Left kidney (tissue), 2 donors: ENCODE data around the gene KCNC2. TPM values are rescaled to one million over a fixed set of nuclear protein-coding genes. Genes with fewer than 3 reads are reported as not detected.

Experiments used
- DNase-seq: peaks from one replicate; pipeline ENCODE4 v3.0.0-alpha.2; 2013
- polyA plus RNA-seq: library from polyadenylated mRNA; unstranded; fragments of 120-200 nt; gene quantifications from one replicate; pipeline ENCODE4 v1.2.1, GENCODE V29; 2013; ENCODE audit not compliant: insufficient read length

The KCNC2 gene
- polyA plus RNA-seq, 1 donor, result 0.55 TPM

- DNase-seq, result peak; percentile 26
These were observed 48.2 kb downstream of the KCNC2 start for GRCh38 chr12:75161488-75161887.

GRCh38 chr12:75157385-75157784 lies 52.3 kb downstream of the KCNC2 start:
- DNase-seq, result no peak

DNA sequence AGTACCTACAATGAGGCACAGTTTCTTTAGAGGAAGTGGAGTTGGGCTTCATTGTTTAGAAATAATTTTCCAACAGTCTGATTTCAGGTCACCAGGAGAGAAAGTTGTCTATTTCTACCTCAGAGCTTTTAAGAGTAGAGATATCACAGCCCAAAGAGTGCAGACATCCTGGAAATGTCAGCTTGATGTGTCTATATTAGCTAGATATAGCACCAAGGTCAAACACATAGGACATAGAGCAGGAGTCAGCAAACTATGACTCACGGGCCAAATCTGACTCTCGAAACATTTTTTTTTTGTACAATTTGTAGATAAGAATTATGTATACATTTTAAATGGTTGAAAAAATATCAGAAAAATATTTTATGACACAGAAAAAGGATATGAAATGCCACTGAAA lies 53.7 kb downstream of the KCNC2 start:
- no peak for DNase-seq

DNA sequence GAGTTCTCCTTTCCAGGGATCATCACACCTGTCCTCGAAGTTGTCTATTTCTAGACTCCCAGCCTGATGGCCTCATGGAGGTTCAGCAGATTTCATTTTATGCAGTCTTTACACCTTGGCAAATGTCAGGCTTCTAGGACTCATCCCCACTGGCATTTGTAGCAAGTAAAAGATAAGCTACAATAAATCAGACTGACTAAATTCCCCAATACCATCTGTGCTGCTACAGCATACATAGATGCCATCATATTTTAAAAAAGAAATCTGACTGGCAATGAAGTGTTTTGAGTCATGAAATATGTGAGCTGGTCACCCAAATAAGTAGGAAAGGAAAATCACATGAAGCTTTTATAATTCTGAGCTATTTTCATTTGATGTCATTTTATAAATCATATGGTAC lies 55.3 kb downstream of the KCNC2 start:
- no peak for DNase-seq

- no peak for DNase-seq
These were observed 70.4 kb downstream of the KCNC2 start for GRCh38 chr12:75139196-75139595.

- DNase-seq, result no peak
These were observed 71.7 kb downstream of the KCNC2 start for GRCh38 chr12:75137896-75138295.

DNA sequence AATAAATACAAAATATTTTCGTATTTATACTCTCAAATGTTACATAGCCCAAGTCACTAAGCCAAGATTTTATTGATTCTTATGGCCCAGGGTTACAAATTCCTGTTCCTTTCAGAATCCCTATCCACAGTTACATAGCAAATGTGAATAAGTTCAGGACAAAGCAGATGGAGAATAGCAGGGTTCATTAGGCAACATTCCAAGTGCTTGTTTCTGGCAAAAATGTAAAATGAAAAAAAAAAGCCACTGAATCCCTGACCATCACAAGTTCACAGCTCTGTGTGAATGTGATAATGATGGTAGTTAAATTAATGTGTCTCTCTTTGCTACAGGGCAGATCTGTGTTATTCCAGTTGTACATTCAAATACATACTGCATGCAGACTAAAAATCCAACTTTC lies 74.6 kb downstream of the KCNC2 start:
- DNase-seq, result no peak

- no peak for DNase-seq
These were observed 78.8 kb downstream of the KCNC2 start for GRCh38 chr12:75130811-75131210.

DNA sequence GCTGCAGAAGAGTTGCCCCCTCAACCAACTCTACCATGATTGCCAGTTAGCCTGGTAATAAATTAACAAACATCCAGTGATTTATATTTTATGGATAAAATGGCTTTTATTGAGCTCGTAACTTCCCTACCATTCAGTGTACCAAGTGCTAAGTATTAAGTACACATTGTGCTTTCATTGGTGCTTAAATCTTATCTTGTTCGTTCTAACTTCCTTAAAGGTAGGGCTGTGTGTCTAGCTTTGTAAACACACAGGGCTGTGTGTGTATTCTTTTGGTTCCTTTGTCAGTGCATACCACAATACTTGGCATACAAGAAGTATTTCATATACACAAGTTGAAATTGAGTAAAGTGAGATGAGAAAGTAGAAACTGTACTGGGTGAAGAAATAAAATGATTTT lies 80.4 kb downstream of the KCNC2 start:
- DNase-seq, result no peak

GRCh38 chr12:75121036-75121705 lies 88.5 kb downstream of the KCNC2 start:
- DNase-seq, result no peak

DNA sequence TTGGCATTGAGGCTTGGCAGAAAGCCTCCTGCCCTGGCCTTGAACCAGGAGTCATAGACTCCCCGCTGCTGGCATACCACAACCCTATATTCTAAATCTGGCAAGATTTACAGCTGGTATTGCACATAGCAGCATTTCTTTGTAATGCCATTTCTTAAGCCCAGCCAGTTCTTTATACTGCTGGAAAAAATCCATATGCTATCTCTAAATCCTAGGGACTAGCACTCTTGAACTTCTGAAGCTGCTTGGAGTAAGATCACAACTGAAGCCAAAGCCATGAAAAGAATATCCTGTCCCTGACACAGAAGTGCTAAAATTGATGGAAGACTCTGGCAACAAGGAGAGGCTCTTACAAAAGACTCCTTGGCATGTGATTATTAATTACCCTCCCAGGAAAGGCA lies 89.3 kb downstream of the KCNC2 start:
- peak; percentile 88 for DNase-seq

DNA sequence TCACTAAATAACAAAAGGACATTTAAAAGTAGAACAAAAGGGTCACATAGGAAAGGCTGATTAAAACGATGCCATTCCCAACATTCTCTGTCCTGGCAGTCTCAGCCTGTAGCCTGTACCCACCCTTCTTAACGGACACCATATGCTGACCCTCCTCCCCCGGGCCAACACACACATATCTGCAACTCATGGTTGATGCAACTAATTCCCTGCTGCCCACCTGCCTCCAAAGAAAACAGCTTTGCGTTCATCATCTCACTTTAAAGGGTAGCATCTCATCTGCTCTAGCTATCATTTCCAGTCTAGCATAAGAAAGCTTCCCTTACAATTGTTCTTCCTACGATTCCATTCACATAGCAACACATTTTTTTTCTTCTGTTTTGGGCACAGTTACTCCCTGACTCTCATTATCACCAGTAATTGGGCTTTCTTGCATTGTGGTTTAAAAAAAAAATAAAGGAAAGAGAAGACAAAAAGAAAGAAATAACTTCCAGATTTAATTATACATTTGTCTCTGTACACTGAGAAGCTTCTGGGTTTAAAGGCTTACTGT lies 92.9 kb downstream of the KCNC2 start:
- no peak for DNase-seq

DNA sequence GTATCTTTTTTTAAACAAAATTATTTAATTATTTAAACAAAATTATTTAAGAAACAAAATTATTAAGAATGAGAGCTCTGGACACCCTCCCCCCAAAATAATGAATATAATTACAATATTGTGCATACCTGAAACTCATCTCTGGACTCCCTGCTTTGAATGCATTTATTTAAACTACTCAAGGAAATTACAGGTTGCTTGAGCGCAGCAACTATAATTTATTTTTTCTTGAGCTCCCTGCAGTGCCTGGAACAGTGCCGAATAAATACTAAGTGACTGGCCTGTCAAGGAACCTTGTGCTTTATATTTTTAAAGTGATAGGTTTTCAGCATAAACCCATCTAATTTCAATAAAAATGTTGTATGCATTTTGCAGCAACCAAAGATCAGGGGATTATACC lies 93.9 kb downstream of the KCNC2 start:
- no peak for DNase-seq

GRCh38 chr12:75103822-75104221 lies 105.8 kb downstream of the KCNC2 start:
- no peak for DNase-seq

DNA sequence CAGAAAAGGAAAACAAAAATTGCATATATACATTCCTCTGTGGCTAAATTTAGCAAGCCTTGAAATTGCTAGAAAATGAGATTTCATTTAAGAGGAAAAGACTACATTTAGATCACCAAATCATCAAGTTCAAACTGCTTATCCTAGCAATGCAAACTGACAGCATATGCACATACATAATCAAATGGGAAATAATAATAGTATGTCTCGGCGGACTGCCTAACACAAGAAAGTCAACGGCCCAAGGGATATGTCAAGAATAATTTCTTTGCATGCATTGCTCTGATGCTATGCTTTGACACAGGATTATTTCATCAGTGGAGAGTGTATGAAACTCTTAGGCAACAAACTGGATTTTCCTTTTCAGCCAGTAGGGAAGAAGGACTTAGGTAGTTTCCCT lies 107.9 kb downstream of the KCNC2 start:
- DNase-seq, result no peak

GRCh38 chr12:75099210-75099609 lies 110.4 kb downstream of the KCNC2 start:
- no peak for DNase-seq

- no peak for DNase-seq
These were observed 112.6 kb downstream of the KCNC2 start for GRCh38 chr12:75097003-75097402.

GRCh38 chr12:75087654-75088053 lies 122.0 kb downstream of the KCNC2 start:
- DNase-seq, result no peak

DNA sequence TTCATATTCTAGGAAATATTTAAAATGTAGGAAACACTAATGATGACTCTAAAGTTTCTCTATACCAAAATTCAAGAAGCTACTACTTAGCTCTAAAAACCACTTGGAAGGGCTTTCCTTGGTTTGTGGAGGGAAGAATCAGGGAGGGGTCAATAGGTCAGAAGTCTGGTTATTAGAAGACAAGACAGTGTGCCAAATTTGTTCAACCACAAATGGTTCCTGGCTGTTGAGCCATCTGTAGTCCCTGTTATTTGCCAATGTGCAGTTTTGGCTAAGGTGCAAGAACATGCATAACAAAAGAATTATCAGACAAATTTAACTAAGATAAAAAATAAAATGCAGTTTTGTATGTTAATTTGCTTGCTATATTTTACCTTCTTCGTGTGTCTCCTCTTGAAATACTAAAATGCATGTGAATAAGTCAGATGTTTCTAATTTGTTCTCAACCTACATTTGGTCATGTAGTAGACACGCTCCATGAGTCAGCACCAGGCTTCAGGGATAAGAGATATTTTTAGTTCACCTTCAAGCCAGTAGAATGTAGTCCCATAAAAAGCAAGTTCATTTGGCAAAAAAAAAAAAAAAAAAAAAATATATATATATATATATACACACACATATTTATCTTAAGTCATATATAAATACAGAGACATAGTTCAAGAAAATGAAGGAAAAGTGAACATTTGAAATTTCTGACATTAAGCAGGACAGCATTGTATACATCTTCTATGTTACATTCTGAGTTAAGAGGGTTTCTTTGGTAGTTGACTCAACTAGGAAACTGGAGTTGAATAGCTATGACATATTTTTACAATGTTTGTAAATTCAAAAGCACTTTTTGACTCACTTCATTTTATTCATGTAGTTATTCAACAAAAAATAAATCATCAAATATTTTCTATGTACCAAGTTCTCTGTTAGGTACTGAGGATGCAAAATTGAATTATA lies 123.3 kb downstream of the KCNC2 start:
- DNase-seq, result no peak

- DNase-seq, result no peak
These were observed 128.3 kb downstream of the KCNC2 start for GRCh38 chr12:75081305-75081704.

DNA sequence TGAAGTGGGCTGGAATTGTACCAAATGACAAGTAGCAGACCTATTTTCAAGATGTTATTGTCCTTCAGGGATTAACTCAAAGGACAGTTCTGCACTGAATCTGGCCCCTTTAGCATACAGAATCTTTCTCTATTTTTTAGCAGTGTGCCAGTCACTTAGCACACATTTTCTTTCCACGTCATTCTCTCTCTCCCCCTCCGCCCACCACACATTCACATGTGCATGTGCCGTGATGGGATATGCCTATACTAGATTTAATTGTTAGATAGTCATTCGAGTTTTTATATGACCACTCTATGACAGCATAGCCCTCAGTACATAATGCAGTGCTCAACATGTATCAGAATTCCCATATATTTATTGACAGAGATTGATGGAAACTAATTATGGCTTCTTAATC lies 129.1 kb downstream of the KCNC2 start:
- DNase-seq, result no peak

DNA sequence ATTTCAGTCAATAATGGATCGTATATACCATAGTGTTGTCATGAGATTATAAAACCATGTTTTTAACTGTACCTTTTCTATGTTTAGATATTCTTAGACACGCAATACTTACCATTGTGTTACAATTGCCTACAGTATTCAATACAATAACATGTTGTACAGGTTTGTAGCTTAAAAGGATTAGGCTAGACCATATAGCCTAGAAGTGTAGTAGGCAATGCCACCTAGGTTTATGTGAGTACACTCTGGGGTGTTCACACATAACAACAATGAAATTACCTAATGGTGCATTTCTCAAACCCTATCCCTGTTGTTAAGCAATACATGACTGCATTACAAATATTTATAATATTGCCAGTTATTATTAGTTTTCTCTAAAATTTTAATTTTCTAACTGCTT lies 144.2 kb downstream of the KCNC2 start:
- DNase-seq, result no peak

DNA sequence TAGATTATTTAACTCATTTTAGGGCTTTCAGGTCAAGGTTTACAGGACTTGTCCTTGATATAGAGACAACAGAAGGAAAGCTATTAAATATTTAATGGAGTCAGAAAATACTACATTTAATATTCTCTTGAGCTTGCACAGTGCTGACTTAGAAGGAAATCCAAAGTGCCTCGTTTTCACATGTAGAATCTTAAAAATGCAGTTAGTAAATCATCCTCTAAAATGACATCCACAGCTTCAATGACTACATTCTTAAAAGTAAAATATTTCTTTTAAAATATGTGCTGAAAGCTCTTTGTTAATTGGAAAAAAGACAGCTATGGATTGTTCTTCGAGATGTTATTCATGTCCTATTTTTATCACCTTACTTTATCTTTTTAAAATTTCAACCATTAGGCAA lies 146.9 kb downstream of the KCNC2 start:
- DNase-seq, result no peak
